Natural killer cell treated with Interleukin-12 subunit alpha and Interleukin-12 subunit beta and Interleukin-15 and Interleukin-18, amount 100 ng/mL, for 72 hours (primary cell): ENCODE results near the gene DSC2. TPM values are rescaled to one million over a fixed set of nuclear protein-coding genes. Genes with fewer than 3 reads are reported as not detected.

Source experiments
- ATAC-seq, 2 donors: fragments of 150-1000 bp; cut with Tn5 transposase in 1 of 2; sonication (Bioruptor Pico), chemical (Tn5 transposase) in 1 of 2; 2 replicates each; pipeline ENCODE4 v1.10.0; 2021
- DNase-seq: peaks from one replicate; pipeline ENCODE4 v3.0.0; 2022; ENCODE audit warnings: low spot score
- H3K27ac Mint-ChIP-seq, 2 donors: 1 replicate in 1 of 2; 2 replicates in 1 of 2; pipeline ENCODE4 v1.8.0; 2022; ENCODE audit warnings: mixed read lengths in 2 of 2, mild to moderate bottlenecking in 1 of 2, moderate library complexity in 1 of 2
- H3K27me3 Mint-ChIP-seq, 2 donors: 1 replicate in 1 of 2; 2 replicates in 1 of 2; pipeline ENCODE4 v1.8.0; 2022; ENCODE audit warnings: mixed read lengths in 2 of 2
- H3K36me3 Mint-ChIP-seq: one replicate; pipeline ENCODE4 v1.8.0; 2022; ENCODE audit warnings: mixed read lengths
- H3K4me1 Mint-ChIP-seq, 2 donors: 1 replicate in 1 of 2; 2 replicates in 1 of 2; pipeline ENCODE4 v1.8.0; 2022; ENCODE audit warnings: low read depth in 2 of 2, mixed read lengths in 2 of 2, mild to moderate bottlenecking in 1 of 2
- H3K4me3 Mint-ChIP-seq: one replicate; pipeline ENCODE4 v1.8.0; 2022; ENCODE audit warnings: mixed read lengths
- H3K9me3 Mint-ChIP-seq: 2 replicates; pipeline ENCODE4 v1.8.0; 2022; ENCODE audit warnings: mixed read lengths
- total RNA-seq, 2 donors: library from RNA; stranded (reverse); gene quantifications; one replicate each; pipeline ENCODE4 v1.2.3, GENCODE V29; 2022

DSC2 gene
- total RNA-seq, 2 donors from 2014 or later, result not detected

DNA sequence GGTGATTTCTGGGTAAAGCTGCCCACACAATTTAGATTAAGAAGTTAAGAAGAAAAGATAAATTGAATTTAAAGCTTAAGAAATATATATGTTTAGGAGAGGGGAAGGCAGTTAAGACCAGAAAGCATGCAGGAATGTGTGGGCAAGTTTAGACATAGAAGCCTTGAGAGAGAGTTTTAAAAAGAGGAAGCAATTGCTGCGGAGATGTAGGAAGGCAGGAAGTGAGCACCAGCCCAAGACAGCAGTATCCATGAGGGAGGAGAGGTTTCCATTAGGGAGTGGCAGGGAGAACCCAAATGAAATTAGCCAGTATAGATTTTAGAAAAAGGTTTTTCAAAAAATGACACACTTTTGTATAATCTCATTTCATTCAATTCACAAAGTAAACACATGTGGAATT, 24.3 kb downstream of the DSC2 start:
- H3K27me3 Mint-ChIP-seq, result no peaks in the 10 kb centered on the region
- DNase-seq, result no peak
- no peak for ATAC-seq

DNA sequence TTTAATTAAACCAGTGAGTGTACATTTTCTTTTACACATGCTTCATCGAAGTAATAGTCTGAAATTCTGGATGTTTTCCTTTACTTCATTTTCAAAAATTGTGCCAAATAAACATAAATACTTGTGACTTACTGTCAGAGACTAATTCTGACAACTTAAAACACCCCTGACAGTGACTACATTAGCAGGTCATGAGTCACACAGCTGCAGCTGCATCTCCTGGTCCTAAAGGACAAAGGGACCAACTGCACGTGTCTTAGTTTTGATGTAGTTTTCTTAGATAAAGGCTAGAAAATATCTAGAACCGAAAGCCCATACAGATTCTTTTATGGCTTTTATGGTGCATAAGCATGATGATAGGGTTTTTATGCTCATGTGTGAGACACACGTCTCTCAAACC, 30.0 kb downstream of the DSC2 start:
- Mint-ChIP-seq H3K9me3 (peaks cover 4% of the 10 kb centered on the region), H3K36me3 (peaks cover 5% of the 10 kb centered on the region), H3K4me1 (no peaks in the 10 kb centered on the region), H3K4me3 (no peak overlapping the region), H3K27ac (no peak overlapping the region), H3K27me3 (no peaks in the 10 kb centered on the region)
- no peak for ATAC-seq
- DNase-seq, result no peak

More for the DNA sequence above, 24.3 kb downstream of the DSC2 start:
- Mint-ChIP-seq H3K36me3 (peaks cover 5% of the 10 kb centered on the region), H3K4me1 (no peaks in the 10 kb centered on the region), H3K9me3 (peaks cover 9% of the 10 kb centered on the region), H3K27ac (no peak overlapping the region), H3K4me3 (no peak overlapping the region)

DNA sequence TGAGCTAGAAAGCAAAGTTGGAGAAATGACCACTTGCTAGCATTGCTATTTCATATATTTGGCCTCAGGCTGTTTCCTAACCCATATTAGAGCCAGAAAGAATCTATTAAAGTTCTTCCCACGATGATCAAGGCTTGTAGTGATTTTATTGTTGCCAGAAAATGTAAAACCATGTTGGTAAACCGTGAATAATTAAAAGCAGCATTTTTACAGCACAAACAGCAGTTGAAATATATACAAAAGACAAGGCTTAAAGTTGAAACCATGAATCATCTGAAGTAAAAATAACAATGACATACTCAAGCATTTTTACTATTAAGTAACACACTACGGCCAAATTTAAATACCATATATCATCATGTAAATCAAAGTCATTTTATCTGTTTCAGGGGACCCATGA, 32.0 kb downstream of the DSC2 start:
- no peaks in the 10 kb centered on the region for H3K27me3 Mint-ChIP-seq
- no peaks in the 10 kb centered on the region for H3K9me3 Mint-ChIP-seq
- H3K36me3 Mint-ChIP-seq, result peaks cover 5% of the 10 kb centered on the region
- H3K4me1 Mint-ChIP-seq, result no peaks in the 10 kb centered on the region
- ATAC-seq, result no peak
- DNase-seq, result no peak
- H3K27ac Mint-ChIP-seq, result no peak overlapping the region
- no peak overlapping the region for H3K4me3 Mint-ChIP-seq

DNA sequence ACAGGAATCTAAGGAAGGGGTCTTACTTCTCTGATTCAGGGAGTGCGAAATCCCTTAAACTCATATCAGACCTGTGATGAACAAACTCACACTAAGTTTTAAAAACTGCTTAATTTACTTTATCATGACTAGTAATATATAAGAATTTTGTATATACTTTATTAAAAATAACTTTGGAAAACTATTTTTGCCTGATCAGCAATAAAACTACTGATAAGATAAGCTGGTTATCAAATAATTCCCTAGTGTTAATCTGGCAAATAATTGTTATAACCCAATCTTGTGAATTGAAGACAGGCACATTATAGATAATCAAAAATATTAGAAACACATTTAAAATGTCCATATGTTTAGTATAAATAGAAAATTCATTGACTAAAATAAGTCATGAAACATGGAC, 36.0 kb downstream of the DSC2 start:
- no peaks in the 10 kb centered on the region for H3K4me1 Mint-ChIP-seq
- ATAC-seq (no peak), DNase-seq (no peak)
- peaks cover 5% of the 10 kb centered on the region for H3K9me3 Mint-ChIP-seq
- no peaks in the 10 kb centered on the region for H3K27me3 Mint-ChIP-seq
- no peak overlapping the region for H3K4me3 Mint-ChIP-seq
- no peak overlapping the region for H3K27ac Mint-ChIP-seq
- no peaks in the 10 kb centered on the region for H3K36me3 Mint-ChIP-seq

DNA sequence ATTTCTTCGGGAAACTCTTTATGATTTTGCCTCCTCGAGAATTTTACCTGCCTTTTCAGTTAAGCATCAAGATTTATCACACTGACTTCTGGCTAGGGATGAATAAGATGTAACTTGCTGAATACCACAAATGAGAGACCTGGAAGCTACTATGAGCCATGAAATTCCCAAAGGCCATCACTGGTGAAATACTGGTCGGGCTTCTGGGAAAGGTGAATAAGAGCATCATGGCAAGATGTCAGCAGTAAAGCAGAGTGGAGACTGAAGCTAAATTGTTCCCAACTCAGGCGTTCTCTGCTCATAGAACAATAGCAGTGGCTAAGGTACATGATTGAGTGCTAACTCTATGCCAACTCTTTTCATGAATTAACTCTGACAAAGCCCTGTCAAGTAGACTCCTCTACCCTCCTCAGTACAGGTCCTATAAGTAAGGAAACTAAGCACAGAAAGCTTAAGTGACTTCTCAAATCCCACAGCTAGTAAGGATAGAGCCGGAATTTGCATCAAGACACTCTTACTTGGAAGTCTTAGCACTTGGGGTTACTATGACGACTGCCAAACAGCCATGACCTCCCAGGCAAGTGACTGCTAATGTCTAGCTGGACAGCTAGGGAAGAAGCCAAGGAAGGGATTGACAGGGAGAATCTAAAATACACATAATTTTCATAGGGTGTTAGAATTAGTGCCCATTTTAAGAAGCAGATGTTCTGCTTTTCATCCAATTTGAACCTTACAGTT, 37.0 kb downstream of the DSC2 start:
- H3K4me3 Mint-ChIP-seq, result no peak overlapping the region
- ATAC-seq (no peak), DNase-seq (no peak)
- no peaks in the 10 kb centered on the region for H3K4me1 Mint-ChIP-seq
- peaks cover 5% of the 10 kb centered on the region for H3K9me3 Mint-ChIP-seq
- H3K27me3 Mint-ChIP-seq, result no peaks in the 10 kb centered on the region
- no peak overlapping the region for H3K27ac Mint-ChIP-seq
- no peaks in the 10 kb centered on the region for H3K36me3 Mint-ChIP-seq

DNA sequence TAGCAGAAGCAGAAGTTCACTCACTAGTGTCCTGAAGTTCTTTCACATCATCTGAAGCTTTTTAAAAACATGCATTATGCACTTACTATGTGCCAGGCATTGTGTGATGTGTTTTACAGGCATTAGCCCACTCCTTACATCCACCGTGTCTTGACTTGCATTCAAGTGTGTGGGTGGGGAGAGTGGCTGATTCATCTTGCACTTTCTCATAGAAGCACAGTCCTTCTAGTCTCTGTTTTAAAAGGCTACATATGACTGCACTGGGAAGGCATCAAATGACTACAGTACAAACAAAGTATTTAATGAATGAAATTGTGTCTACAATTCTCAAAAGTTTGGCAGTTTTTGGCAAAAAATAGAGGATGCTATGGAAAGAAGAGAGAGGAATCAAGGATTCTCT, 38.1 kb downstream of the DSC2 start:
- Mint-ChIP-seq H3K27ac (no peak overlapping the region), H3K27me3 (no peaks in the 10 kb centered on the region), H3K4me3 (no peak overlapping the region), H3K36me3 (no peaks in the 10 kb centered on the region), H3K4me1 (no peaks in the 10 kb centered on the region), H3K9me3 (peaks cover 5% of the 10 kb centered on the region)
- DNase-seq, result no peak
- ATAC-seq, result no peak

DNA sequence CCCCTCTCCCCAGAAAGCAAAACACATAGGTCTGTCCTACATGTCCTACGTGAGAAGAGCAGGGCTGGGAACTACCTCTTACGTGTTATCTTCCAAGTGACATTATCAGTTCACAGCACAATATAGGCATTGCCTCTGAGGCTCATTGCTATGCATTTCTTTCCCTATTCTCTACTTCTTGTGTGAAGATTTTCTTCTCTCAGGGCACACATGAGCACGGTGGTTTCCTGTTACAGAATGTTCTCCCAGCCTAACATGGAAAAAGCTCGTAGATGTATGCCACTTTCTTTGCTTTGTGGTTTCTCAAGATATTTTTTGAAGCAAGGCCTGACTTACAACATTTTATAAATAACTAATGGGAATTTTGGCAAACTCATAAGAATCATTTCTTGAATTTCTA, 40.3 kb downstream of the DSC2 start:
- no peak overlapping the region for H3K27ac Mint-ChIP-seq
- ATAC-seq, result no peak
- no peaks in the 10 kb centered on the region for H3K4me1 Mint-ChIP-seq
- H3K9me3 Mint-ChIP-seq, result peaks cover 5% of the 10 kb centered on the region
- no peaks in the 10 kb centered on the region for H3K27me3 Mint-ChIP-seq
- no peaks in the 10 kb centered on the region for H3K36me3 Mint-ChIP-seq
- H3K4me3 Mint-ChIP-seq, result no peak overlapping the region
- no peak for DNase-seq

DNA sequence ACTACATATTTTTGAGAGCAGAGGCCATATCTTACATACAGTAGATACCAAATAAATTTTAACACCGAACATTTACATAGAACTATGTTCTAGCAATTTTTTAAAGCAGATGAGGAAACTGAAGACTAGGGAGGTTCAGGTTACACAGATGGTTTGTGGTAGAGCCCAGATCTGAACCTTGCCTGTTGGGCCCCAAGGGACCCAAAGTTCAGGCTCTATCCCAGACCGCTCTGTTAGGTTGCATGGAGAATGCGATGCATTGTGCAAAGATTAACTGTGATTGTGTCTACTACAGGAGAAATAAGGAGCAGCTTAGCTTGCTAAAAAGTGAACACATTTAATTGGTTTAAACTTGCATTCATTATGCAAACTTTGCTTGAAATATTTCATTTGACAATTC, 43.3 kb downstream of the DSC2 start:
- no peaks in the 10 kb centered on the region for H3K4me1 Mint-ChIP-seq
- H3K27me3 Mint-ChIP-seq, result no peaks in the 10 kb centered on the region
- ATAC-seq, result no peak
- DNase-seq, result no peak
- H3K4me3 Mint-ChIP-seq, result no peak overlapping the region
- H3K9me3 Mint-ChIP-seq, result peaks cover 7% of the 10 kb centered on the region
- H3K27ac Mint-ChIP-seq, result no peak overlapping the region
- H3K36me3 Mint-ChIP-seq, result no peaks in the 10 kb centered on the region

DNA sequence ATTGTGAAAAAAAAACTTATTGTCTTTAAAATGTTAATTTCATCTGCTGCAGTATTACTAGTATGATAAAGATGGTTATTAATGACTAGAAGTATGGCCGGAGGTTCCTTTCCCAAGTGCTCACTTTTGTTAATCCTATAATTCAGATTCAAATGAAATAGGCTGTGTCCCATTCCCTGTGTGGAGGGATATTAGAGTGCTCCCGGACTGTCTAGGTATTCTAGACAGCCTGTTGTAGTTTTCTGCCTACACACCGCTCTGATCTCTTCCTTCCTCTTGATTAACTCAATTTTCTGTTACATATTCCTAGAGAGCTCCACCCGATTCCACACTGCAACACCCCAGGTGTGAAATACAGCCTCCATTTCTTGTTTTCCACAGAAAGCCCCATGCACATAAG, 44.3 kb downstream of the DSC2 start:
- DNase-seq (no peak), ATAC-seq (no peak)
- no peaks in the 10 kb centered on the region for H3K27me3 Mint-ChIP-seq
- H3K9me3 Mint-ChIP-seq, result peaks cover 10% of the 10 kb centered on the region
- peaks cover 1% of the 10 kb centered on the region for H3K36me3 Mint-ChIP-seq
- no peaks in the 10 kb centered on the region for H3K4me1 Mint-ChIP-seq
- no peak overlapping the region for H3K4me3 Mint-ChIP-seq
- no peak overlapping the region for H3K27ac Mint-ChIP-seq

DNA sequence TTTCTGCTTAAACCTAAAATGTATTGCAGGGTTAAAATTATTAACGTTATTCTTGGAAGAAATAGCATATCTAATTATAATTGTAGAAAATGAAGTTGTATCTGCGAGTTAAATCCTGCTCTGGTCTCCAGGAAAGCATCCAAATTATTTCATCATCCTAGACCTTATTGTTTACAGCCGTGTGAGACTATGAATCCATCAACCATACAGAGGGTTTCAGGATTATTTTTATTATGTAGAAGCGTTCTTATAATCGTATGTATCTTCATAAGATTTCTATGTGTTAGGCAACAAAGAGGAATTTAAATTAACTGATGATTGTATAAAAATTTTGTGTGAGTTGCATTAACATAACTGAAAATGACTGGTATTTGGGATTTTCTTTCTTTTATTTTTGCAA, 45.2 kb downstream of the DSC2 start:
- no peak for DNase-seq
- no peaks in the 10 kb centered on the region for H3K4me1 Mint-ChIP-seq
- H3K27me3 Mint-ChIP-seq, result no peaks in the 10 kb centered on the region
- H3K36me3 Mint-ChIP-seq, result peaks cover 6% of the 10 kb centered on the region
- no peak for ATAC-seq
- H3K4me3 Mint-ChIP-seq, result no peak overlapping the region
- no peak overlapping the region for H3K27ac Mint-ChIP-seq
- H3K9me3 Mint-ChIP-seq, result peaks cover 15% of the 10 kb centered on the region

DNA sequence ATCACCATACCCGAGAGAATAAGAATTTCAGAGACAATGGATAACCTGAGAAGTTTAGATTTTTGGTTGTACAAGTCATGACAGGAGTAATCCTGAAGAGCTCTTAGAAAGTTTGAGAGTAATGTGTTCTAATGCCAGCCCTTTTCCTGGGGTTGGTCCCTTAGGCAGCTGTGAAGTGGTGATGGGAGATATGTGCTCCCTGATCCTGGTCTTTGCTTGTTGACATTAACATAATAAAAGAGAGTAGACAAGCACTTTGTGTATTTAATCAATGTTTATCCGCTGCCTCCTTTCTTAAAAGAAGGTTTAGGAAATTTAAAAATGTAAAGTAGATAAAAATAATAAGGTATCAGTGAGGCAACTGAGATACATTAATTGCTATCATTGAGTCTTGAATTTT, 45.9 kb downstream of the DSC2 start:
- peaks cover 6% of the 10 kb centered on the region for H3K36me3 Mint-ChIP-seq
- no peaks in the 10 kb centered on the region for H3K27me3 Mint-ChIP-seq
- peaks cover 18% of the 10 kb centered on the region for H3K9me3 Mint-ChIP-seq
- ATAC-seq (no peak), DNase-seq (no peak)
- H3K27ac Mint-ChIP-seq, result no peak overlapping the region
- no peak overlapping the region for H3K4me3 Mint-ChIP-seq
- H3K4me1 Mint-ChIP-seq, result no peaks in the 10 kb centered on the region

DNA sequence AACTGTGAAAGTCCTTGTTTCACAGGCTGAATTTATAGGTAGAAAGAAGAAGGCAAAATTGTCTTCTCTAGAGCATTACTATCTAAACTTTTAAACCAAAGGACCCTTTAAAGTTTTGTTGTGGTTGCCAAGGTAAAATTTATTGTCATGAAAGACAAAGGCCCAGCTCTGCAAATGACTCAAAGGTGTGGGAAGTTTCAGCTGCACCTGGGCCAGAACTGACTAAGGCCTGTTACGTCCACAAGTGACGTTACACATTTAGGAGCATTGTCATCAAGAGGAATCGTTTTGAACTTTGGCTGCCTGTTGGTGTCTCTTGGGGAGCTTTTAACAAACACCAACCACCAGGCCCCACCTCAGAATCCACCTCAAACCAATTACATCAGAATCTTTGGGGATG, 51.6 kb downstream of the DSC2 start:
- ATAC-seq (no peak), DNase-seq (no peak)
- Mint-ChIP-seq H3K9me3 (peaks cover 25% of the 10 kb centered on the region), H3K4me3 (no peak overlapping the region), H3K27me3 (no peaks in the 10 kb centered on the region), H3K4me1 (no peaks in the 10 kb centered on the region), H3K27ac (no peak overlapping the region), H3K36me3 (peaks cover 6% of the 10 kb centered on the region)

DNA sequence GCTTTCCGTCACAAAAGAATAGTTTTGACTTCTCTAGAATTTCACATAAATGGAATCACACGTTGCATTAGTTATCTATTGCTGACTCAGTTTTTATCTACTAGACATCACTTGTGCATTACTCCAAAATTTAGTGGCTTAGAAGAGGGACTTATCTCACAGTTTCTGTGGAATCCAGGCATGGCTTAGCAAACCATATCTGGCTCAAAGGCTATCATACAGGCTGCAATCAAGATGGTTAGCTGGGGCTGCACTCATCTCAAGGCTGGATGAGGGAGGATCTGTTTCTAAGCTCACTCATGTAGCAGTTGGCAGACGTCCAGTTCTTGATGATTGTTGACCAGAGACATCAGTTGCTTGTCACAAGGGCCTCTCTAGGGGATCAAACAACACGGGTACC, 53.0 kb downstream of the DSC2 start:
- Mint-ChIP-seq H3K36me3 (peaks cover 6% of the 10 kb centered on the region), H3K4me3 (no peak overlapping the region), H3K27ac (no peak overlapping the region), H3K27me3 (peaks cover 0 to 2% of the 10 kb centered on the region in 2 donors), H3K9me3 (peaks cover 23% of the 10 kb centered on the region), H3K4me1 (no peaks in the 10 kb centered on the region)
- DNase-seq (no peak), ATAC-seq (no peak)

DNA sequence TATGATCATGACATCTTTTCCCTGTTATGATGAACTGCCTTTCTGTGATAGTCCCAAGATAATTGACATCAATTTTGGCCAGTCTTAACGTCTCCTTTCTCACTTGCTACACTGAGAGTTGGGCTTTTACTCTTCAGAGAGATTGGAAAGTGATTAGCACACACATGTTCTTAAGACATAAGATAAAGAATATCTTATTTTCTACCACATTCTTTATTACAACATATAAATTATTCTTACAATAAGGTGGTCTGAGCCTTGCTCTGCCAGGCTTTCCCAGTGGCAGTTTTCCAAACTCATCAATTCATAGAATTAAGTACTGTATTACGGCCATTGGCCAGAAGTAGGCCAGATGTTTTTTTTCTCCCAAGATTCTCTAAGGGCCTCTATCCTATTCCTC, 54.0 kb downstream of the DSC2 start:
- H3K4me3 Mint-ChIP-seq, result no peak overlapping the region
- H3K27ac Mint-ChIP-seq, result no peak overlapping the region
- peaks cover 5 to 6% of the 10 kb centered on the region in 2 donors for H3K27me3 Mint-ChIP-seq
- ATAC-seq (no peak), DNase-seq (no peak)
- H3K9me3 Mint-ChIP-seq, result peaks cover 25% of the 10 kb centered on the region
- H3K36me3 Mint-ChIP-seq, result peaks cover 11% of the 10 kb centered on the region
- H3K4me1 Mint-ChIP-seq, result no peaks in the 10 kb centered on the region

DNA sequence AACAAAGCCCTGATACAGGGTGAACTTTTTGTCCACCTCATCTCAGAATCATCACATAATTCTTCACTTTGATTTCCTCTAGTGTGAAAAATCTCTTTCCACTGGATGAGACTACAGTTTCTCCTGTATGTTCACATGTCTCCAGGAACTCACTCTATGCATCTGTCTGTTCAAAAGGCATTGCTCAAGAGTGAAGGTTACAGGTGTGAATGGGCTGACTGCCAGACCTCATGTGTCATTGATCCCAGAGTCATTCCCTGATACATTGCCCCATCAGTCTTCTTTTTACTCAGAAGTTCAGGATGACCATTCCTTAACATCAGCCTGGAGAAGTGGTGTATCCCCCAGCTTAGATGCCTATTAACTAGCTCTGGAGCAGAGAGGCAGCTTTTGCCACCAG, 55.3 kb downstream of the DSC2 start:
- H3K4me3 Mint-ChIP-seq, result no peak overlapping the region
- peaks cover 17% of the 10 kb centered on the region for H3K9me3 Mint-ChIP-seq
- H3K36me3 Mint-ChIP-seq, result peaks cover 7% of the 10 kb centered on the region
- no peak overlapping the region for H3K27ac Mint-ChIP-seq
- H3K27me3 Mint-ChIP-seq, result peaks cover 7 to 9% of the 10 kb centered on the region in 2 donors
- DNase-seq (no peak), ATAC-seq (no peak)
- no peaks in the 10 kb centered on the region for H3K4me1 Mint-ChIP-seq
